CD14-positive monocyte (primary cell): Measurements from ENCODE around the gene TGM2. TPM values are rescaled to one million over a fixed set of nuclear protein-coding genes. Genes with fewer than 3 reads are reported as not detected.

Experiments
- DNase-seq, 3 donors: peaks; one replicate each; pipeline ENCODE4 v3.0.0-alpha.2; 2011 to 2022
- H2AFZ ChIP-seq: 2 replicates; pipeline ENCODE4 v1.6.0; 2012; ENCODE audit warnings: mild to moderate bottlenecking, low read depth, low read length, inconsistent platforms; ENCODE audit not compliant: insufficient read depth, poor library complexity, severe bottlenecking
- H3K27ac ChIP-seq, 2 donors: 1 replicate in 1 of 2; 2 replicates in 1 of 2; pipeline ENCODE4 v1.5.1; 2012 to 2013; ENCODE audit warnings: low read length in 2 of 2, control low read depth in 1 of 2, inconsistent platforms in 1 of 2, low read depth in 1 of 2, mild to moderate bottlenecking in 1 of 2
- H3K27me3 ChIP-seq, 2 donors: one replicate each; pipeline versions ENCODE4 v1.6.0 to v1.6.1; 2011 to 2013; ENCODE audit warnings: low read length in 2 of 2; ENCODE audit not compliant: control insufficient read depth in 2 of 2, insufficient read depth in 2 of 2
- H3K36me3 ChIP-seq, 2 donors: replicated peaks in 1 of 2; 1 replicate in 1 of 2; 2 replicates in 1 of 2; pipeline versions ENCODE4 v1.5.1 to v1.6.1; 2012 to 2013; ENCODE audit warnings: low read length in 2 of 2, control low read depth in 1 of 2, inconsistent platforms in 1 of 2, mild to moderate bottlenecking in 1 of 2; ENCODE audit not compliant: insufficient read depth in 2 of 2, control insufficient read depth in 1 of 2
- H3K4me1 ChIP-seq, 2 donors: 1 replicate in 1 of 2; 2 replicates in 1 of 2; pipeline versions ENCODE4 v1.5.1 to v1.6.1; 2012 to 2013; ENCODE audit warnings: low read length in 2 of 2, control low read depth in 1 of 2, inconsistent platforms in 1 of 2, mild to moderate bottlenecking in 1 of 2, moderate library complexity in 1 of 2; ENCODE audit not compliant: insufficient read depth in 2 of 2, control insufficient read depth in 1 of 2
- H3K4me2 ChIP-seq: replicated peaks from 2 replicates; pipeline ENCODE3; 2012; ENCODE audit warnings: low read length, moderate library complexity, mild to moderate bottlenecking; ENCODE audit not compliant: poor library complexity, severe bottlenecking; ENCODE audit errors: extremely low read depth
- H3K4me3 ChIP-seq, 3 experiments: fragments of 200-600 bp in 1 of 3; sonication (generic) in 1 of 3; replicated peaks in 1 of 3; 1 replicate in 2 of 3; 2 replicates in 1 of 3; pipeline ENCODE4 v1.5.1; 2011 to 2013; ENCODE audit warnings: low read length in 3 of 3, mild to moderate bottlenecking in 3 of 3, control low read depth in 2 of 3, low read depth in 2 of 3, inconsistent platforms in 1 of 3, moderate library complexity in 1 of 3
- H3K79me2 ChIP-seq: 2 replicates; pipeline ENCODE4 v1.6.0; 2012; ENCODE audit warnings: mild to moderate bottlenecking, control low read depth, inconsistent platforms, low read length, moderate library complexity; ENCODE audit not compliant: insufficient read depth
- H3K9ac ChIP-seq: 2 replicates; pipeline ENCODE4 v1.6.0; 2017; ENCODE audit warnings: low read length, mild to moderate bottlenecking; ENCODE audit not compliant: insufficient read depth, poor library complexity, severe bottlenecking
- H3K9me3 ChIP-seq, 2 donors: replicated peaks in 1 of 2; 1 replicate in 1 of 2; 2 replicates in 1 of 2; pipeline versions ENCODE4 v1.5.1 to v1.6.1; 2012 to 2013; ENCODE audit warnings: low read length in 2 of 2, control low read depth in 1 of 2; ENCODE audit not compliant: control insufficient read depth in 1 of 2, insufficient read depth in 1 of 2
- H4K20me1 ChIP-seq: 2 replicates; pipeline ENCODE4 v1.6.0; 2012; ENCODE audit warnings: mild to moderate bottlenecking, low read length, control low read depth, moderate library complexity; ENCODE audit not compliant: insufficient read depth
- H3K27ac Mint-ChIP-seq, 7 donors: one replicate each; pipeline ENCODE4 v1.8.0; 2020; ENCODE audit warnings: mild to moderate bottlenecking in 7 of 7, mixed read lengths in 7 of 7, moderate library complexity in 6 of 7, inconsistent platforms in 2 of 7
- H3K27me3 Mint-ChIP-seq, 3 donors: one replicate each; pipeline ENCODE4 v1.8.0; 2021 to 2022; ENCODE audit warnings: low read depth in 3 of 3, mild to moderate bottlenecking in 3 of 3, mixed read lengths in 3 of 3, moderate library complexity in 3 of 3, inconsistent platforms in 1 of 3
- H3K36me3 Mint-ChIP-seq, 2 donors: one replicate each; pipeline ENCODE4 v1.8.0; 2020; ENCODE audit warnings: mixed read lengths in 2 of 2, inconsistent platforms in 1 of 2, mild to moderate bottlenecking in 1 of 2
- H3K4me1 Mint-ChIP-seq: one replicate; pipeline ENCODE4 v1.8.0; 2020; ENCODE audit warnings: mild to moderate bottlenecking, mixed read lengths
- H3K4me3 Mint-ChIP-seq, 2 donors: one replicate each; pipeline ENCODE4 v1.8.0; 2020; ENCODE audit warnings: mild to moderate bottlenecking in 2 of 2, mixed read lengths in 2 of 2, moderate library complexity in 1 of 2
- H3K9me3 Mint-ChIP-seq, 7 donors: one replicate each; pipeline ENCODE4 v1.8.0; 2020 to 2022; ENCODE audit warnings: mixed read lengths in 7 of 7, mild to moderate bottlenecking in 6 of 7, moderate library complexity in 6 of 7, inconsistent platforms in 2 of 7
- WGBS: methylation state at CpG from one replicate; pipeline ENCODE4 v1.1.5; 2013; ENCODE audit warnings: missing lambda C conversion rate; ENCODE audit not compliant: insufficient coverage; 5-methylcytosine and 5-hydroxymethylcytosine counted together
- intact Hi-C, 2 donors: fragments of 100-400 bp; cut with micrococcal nuclease; formaldehyde crosslinking; loops; one replicate each; pipeline versions ENCODE4 v1.15.0 to v1.15.1; 2023
- polyA plus RNA-seq, 3 donors: library from polyadenylated mRNA; depleted of rRNA in 1 of 3; unstranded in 2 of 3; stranded (reverse) in 1 of 3; fragments of 300-500 nt in 2 of 3; fragments of >200 nt in 1 of 3; fragmentation: Illumina TruSeq in 2 of 3; gene quantifications; 1 replicate in 2 of 3; 2 replicates in 1 of 3; pipeline ENCODE4 v1.2.3, GENCODE V29; 2012 to 2021
- TF ChIP-seq, protein P1 (sequence below): fragments of 200-600 bp; IDR thresholded peaks from one replicate; pipeline ENCODE4 v1.8.0; 2022; ENCODE audit warnings: antibody characterized with exemption, mild to moderate bottlenecking

The TGM2 gene
- polyA plus RNA-seq, 3 donors: 0.47 to 1.7 (median 1.6) TPM

DNA sequence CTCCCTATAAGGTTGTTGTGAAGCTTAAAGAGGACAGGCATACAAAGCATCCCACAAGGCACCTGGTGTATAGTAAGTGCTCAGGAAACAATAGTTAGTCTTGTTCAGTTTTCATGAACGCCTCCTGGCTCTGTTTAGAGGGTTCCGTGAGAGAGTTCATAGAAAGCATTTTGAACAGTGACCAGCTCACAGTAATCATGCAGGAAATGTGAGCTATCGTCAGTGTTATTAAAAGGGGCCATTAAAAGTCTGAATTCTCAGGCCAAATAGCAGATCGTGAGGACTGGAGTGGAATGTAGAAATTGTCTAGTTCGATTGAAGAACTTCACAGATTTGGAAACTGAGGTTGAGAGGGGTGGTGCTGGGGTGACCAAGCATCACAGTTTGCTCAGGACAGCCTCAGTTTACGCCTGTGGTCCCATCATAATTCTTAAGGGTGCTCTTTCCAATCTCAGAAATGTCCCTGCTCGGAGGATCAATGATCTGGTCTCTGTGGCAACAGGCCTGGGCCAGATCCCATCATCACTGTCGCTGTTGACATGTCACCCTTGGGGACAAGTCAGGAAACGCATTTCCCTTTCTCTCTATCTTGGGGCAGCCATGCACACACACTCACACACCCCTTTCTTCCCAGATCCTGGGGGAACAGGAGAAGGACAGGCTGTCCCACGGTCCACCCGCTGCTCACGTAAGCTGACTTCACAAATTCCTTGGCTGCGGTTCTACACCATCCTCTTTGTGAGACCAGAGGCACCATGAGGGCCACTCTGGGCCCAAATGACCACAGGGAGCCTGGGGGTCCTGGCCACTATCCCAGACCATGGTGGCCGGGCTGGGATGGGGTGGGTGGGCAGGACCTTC lies 7.2 kb downstream of the TGM2 start:
- H3K9ac ChIP-seq: no peak overlapping the region
- H3K36me3 ChIP-seq: no peaks in the 10 kb centered on the region
- intact Hi-C loops: no loop called here
- Mint-ChIP-seq H3K9me3 (no peaks in the 10 kb centered on the region), H3K4me3 (no peak overlapping the region), H3K27ac (peak overlapping the region in 1 of 7 donors; percentile 47), H3K27me3 (peaks cover 2 to 6% (median 3%) of the 10 kb centered on the region in 3 donors), H3K4me1 (peaks cover 20% of the 10 kb centered on the region), H3K36me3 (peaks cover 0 to 9% of the 10 kb centered on the region in 2 donors)
- no peaks in the 10 kb centered on the region for H4K20me1 ChIP-seq
- H3K9me3 ChIP-seq: no peaks in the 10 kb centered on the region
- TF ChIP-seq, protein P1, sequence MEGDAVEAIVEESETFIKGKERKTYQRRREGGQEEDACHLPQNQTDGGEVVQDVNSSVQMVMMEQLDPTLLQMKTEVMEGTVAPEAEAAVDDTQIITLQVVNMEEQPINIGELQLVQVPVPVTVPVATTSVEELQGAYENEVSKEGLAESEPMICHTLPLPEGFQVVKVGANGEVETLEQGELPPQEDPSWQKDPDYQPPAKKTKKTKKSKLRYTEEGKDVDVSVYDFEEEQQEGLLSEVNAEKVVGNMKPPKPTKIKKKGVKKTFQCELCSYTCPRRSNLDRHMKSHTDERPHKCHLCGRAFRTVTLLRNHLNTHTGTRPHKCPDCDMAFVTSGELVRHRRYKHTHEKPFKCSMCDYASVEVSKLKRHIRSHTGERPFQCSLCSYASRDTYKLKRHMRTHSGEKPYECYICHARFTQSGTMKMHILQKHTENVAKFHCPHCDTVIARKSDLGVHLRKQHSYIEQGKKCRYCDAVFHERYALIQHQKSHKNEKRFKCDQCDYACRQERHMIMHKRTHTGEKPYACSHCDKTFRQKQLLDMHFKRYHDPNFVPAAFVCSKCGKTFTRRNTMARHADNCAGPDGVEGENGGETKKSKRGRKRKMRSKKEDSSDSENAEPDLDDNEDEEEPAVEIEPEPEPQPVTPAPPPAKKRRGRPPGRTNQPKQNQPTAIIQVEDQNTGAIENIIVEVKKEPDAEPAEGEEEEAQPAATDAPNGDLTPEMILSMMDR: no peak
- no peak overlapping the region for H3K4me2 ChIP-seq
- WGBS: 95% methylated on average over 11 of the region's 14 CpGs
- no peaks in the 10 kb centered on the region for H3K27me3 ChIP-seq
- no peaks in the 10 kb centered on the region for H3K79me2 ChIP-seq
- no peak overlapping the region for H3K27ac ChIP-seq
- no peak for DNase-seq
- H2AFZ ChIP-seq: no peak overlapping the region
- peaks cover 16 to 21% of the 10 kb centered on the region in 2 donors for H3K4me1 ChIP-seq
- H3K4me3 ChIP-seq: no peak overlapping the region

DNA sequence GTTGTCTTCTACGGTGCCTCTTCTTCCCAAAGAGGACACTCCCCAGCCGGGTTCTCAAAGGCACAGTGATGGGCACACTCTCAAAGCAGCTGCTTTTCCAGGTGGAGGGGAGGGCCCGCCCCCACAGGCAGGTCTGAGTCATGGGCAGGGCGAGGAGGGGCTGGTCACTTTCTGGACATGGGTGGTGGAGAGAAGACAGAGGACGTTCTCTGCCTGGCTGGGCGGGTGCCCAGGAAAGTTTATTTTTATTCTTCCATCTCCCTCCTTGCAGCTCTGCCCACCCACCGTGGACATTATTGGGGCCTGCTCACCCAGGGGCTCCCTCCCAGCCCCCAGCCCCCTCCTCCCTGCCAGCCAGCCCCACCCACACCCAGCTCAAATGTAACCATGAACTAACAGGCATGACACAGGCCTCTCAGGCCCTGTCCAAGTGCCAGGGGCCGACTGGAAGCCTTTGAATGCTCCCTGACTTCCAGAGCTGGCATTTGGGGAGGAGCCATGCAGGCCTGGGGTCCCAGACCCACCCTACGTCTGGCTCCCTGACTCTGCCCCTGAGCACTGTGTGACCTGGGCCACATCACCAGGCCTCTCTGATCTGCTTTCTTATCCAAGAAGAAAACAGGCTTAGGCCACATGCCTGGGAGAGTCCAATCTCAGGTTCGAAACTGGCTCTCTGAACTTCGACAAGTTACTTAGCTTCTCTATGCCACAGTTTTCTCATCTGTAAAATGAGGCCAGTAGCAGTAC lies 8.0 kb downstream of the TGM2 start:
- Histone ChIP-seq H3K79me2 (no peaks in the 10 kb centered on the region), H3K4me1 (peaks cover 24 to 29% of the 10 kb centered on the region in 2 donors), H3K27me3 (no peaks in the 10 kb centered on the region), H3K4me3 (no peak overlapping the region), H2AFZ (no peak overlapping the region), H3K4me2 (no peak overlapping the region), H3K27ac (no peak overlapping the region), H3K36me3 (no peaks in the 10 kb centered on the region), H3K9ac (no peak overlapping the region), H4K20me1 (no peaks in the 10 kb centered on the region), H3K9me3 (no peaks in the 10 kb centered on the region)
- TF ChIP-seq, protein P1: no peak
- intact Hi-C loops: no loop called here
- DNase-seq: no peak
- H3K4me3 Mint-ChIP-seq: no peak overlapping the region
- H3K9me3 Mint-ChIP-seq: peaks cover 0 to 1% (median 0%) of the 10 kb centered on the region in 7 donors
- H3K27me3 Mint-ChIP-seq: peaks cover 2 to 3% (median 3%) of the 10 kb centered on the region in 3 donors
- no peak overlapping the region for H3K27ac Mint-ChIP-seq
- peaks cover 28% of the 10 kb centered on the region for H3K4me1 Mint-ChIP-seq
- peaks cover 0 to 9% of the 10 kb centered on the region in 2 donors for H3K36me3 Mint-ChIP-seq
- WGBS: 93% methylated on average over 3 of the region's 11 CpGs
